DMS114 treated with DMSO at 0.1 percent for 48 hours (cell line): ENCODE data around the gene PBOV1.
"Not testable (repeated sequence)": the region's sequence is repeated elsewhere in the genome, so short reads cannot be mapped to it uniquely, and the experiment has no call there.

Experiments used
- DNase-seq: peaks from one replicate; lab custom pipeline; 2025; ENCODE audit not compliant: unreplicated experiment; lab: John Stamatoyannopoulos, UW

The PBOV1 gene

DNA sequence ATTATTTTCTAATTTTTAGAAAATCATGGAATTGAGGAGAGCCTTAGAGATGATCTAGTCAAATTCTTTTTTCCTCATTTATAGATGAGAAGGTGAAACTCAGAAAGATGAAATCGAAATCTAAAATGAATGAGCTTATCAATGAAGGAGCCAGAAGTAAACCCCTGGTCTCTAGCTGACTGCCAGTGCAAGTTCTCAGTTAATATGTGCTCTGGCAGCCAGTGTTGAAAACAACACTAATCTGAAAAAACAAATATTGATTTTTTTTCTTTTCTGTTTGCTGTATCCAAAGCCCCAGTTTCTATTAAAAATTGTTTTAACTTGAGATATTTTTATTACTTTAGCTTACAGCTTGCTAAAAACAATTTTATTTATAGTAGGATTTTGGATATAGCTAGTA, 21.5 kb upstream of the PBOV1 start:
- no peak for DNase-seq

DNA sequence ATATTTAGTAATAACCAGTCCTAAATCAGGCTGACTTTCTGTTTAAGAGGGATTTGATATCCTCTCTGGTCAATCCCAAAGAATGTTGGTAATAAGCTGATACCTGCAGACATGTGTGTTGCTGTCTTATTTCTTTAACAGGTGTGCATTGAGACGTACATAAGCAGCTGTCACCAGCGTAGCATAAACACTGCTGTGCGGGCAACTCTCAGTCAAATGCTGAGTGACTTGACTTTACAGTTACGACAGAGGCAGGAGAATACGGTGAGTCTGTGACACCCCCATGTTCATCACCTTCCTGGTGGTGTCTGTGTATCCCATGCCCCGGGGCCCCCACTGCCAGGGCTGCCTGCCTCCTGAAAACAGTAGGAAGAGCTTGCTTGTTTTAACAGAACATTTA, 20.1 kb upstream of the PBOV1 start:
- no peak for DNase-seq

DNA sequence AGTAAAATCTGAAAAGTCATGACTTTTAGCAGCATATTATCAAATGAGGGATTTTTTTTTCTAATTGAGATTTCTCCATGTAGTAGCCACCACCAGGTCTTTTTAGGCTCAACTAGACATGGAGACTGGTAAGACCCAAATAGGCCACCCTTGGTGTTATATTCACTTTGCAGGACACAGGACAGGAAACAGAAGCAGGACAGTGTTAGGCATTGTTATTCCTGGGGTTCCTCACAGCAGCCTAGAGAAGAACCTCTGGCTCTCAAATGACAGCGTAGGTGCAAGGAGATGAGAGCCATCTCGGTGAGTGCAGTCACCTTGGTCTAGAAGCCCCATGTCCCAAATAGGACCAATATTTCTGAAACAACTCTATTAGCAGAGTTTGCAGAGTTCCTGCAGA, 19.2 kb upstream of the PBOV1 start:
- DNase-seq = no peak

DNA sequence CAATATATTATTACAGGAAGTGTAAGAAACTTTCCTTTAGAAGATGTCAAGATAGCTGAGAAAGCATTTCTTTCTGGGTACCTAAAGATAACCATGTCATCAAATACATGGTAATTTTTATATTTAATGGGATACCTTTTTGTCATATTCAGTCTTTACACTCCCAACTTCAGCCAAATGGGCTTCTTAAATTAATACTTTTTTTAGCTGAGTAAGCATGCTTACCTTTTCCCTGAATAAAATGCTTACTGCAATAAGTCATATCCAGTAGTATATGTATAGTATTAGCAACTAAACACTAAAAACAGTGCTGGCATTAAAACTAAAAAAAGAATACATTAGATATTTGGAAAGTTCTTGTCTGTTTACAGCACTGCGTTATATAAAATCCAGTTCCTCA, 17.4 kb upstream of the PBOV1 start:
- no peak for DNase-seq

DNA sequence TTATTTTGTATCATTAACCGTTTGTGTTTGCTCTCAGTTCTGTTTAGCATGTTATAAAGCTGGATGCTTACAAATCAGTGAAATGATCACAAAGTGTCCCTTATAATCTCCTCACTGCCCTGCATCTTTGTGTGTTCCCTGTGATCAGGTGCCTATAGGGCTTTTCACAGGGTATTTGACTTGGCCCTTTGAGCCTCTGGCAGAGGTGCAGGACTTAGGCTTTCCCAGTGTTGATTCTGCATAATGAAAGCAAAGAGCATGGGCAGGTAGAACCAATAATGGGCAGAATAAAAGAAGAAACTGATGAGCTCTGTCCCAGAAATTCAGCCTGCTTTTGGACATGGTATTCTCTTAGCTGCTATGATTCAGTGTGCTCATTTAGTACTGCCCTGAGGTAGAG, 16.9 kb upstream of the PBOV1 start:
- DNase-seq = no peak

DNA sequence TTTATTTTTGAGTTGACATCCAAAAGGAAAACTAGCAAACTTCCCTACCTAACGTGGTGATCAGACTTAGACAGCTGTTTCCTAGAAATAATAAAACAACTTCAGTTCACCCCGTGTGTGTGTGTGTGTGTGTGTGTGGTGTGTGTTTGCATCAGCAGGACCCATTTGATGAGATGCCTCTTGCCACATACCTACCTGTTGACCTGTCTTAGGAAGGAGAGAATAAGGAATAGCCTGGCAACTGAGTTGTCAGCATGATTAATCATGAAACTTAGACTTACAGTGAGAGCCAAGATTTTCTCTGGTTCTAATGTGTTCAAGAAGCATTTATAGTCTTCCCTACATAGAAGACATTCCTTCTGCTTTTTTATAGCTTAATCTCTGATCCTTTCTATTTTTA, 16.1 kb upstream of the PBOV1 start:
- no peak for DNase-seq

DNA sequence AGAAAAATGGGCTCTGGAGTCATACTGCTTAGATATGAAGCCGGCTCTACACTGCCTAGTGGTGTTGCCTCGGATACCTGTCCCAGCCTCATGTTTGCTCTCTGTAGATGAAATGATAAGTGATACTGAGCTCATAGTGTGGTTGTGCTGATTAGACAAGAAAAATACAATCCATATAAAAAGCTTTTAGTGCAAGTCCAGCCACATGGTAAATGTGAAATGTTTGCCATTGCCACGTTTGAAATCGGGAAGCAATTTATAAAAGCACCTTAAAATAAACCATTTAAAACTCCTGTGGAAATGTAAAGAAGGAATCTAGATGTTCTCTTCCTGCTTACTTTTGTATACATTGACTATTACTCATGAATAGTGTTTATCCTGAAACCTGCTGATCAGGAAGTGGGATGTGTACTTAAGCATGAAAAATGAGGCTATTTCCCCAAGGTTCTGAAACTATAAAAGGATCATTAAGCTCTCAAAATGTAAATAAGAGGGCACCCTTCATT, 13.1 kb upstream of the PBOV1 start:
- DNase-seq = no peak

DNA sequence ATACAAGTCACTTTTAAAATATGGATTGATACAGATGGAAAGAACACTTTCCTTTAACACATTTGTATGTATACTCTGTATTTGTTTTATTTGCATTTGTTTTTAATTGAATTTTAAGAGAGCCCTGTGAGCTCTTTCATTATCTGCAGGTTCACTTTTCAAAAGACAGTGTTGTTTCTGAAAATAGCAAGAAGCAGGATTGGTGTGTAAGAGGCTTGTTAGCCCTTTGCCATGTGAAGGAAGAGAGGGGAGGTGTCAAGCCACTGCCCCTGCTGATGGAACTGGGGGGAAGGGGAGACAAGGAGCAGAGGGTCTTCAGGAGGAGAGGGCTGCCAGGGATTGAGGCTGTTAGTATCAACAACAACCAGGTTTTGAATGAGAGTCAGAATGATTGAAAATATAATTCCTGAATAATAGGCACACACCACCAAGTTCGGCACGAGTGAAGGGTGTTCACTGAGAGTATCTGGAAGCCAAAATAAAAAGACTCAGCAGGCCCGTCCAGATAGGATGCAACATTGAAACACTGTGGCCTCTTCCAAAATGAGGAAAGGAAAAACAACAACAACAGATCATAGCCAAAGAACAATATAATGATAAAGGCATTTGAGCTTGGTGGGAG, 12.6 kb upstream of the PBOV1 start:
- DNase-seq = no peak

DNA sequence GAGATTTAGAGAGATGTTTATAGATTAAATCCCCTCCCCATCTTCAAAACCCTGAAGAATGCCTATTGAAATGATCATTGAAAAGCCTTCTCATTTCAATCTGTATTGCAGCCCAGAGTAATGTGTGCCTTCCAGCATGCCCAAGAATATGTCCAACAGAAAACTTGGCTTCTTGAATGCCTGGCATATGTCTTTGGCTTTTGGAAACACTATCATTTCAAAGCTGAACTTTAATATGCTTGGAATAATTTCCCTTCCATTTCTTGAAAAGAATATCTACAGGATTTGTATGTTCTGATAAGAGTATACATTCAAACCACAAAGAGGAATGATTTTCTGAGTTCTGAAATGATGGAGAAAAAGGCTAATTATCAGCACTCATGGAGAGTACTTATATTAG, 11.9 kb upstream of the PBOV1 start:
- DNase-seq = no peak

DNA sequence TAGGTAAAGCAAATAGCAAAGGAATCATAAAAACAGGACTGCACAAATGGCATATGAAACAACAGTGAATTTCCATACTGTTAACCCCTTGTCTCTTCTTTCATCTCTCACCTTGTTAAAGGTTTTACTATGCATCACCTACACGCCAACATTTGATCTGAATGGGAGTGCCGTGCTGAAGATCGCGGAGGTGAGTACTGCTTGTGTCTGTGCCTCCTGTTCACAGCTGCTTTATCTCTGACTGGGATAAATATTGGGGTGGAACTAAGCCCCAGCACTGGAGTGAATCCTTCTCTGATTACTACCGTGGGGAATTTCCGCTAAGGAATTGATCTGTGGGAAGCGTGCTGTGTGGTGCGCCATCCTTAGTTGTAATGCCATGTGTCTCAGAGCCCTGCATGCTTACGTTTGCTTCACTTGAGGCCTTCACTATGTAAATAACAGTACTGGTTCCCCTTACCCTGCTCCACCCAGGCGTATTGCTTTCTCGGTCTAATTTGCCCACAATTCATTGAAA, 11.4 kb upstream of the PBOV1 start:
- no peak for DNase-seq

DNA sequence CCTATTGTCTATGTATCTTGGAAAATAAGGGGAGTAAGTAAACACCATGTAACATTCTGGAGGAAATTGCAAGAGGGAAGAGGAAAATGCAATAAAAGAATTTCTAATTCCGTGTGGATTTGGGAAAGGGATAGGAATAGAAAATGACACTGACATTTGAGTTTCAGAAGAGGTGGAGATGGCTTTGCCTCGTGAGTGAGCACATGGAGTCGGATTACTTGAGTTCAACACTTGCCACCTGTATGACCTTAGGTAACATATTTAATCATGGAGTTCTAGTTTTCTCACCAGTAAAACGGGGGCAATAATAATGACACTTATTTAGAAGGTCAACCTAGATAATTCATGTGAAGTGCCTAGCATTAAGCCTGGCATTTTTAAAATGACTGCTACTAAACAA, 10.8 kb upstream of the PBOV1 start:
- DNase-seq = no peak

DNA sequence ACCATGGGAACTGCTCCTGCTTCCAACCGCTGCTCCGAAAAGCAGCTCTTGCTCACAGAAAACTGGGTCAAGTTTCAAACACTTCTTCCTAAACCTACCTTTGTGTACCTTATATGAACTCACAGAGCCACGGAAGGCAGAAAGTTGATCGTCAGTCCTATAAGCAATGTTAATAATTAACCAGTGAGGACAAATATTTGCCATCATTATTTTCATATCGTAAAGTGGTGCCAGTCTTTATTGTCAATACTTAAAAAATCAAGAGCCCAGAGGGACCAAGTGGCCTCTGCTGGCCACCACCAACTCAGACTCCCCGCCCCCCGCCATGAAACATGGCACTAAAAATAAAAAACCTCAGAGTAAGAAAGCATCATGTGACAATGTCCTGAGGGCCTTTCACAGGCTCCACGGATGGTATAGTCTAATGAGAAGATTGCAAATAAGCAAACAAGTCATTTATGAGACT, 9.1 kb upstream of the PBOV1 start:
- DNase-seq = no peak

DNA sequence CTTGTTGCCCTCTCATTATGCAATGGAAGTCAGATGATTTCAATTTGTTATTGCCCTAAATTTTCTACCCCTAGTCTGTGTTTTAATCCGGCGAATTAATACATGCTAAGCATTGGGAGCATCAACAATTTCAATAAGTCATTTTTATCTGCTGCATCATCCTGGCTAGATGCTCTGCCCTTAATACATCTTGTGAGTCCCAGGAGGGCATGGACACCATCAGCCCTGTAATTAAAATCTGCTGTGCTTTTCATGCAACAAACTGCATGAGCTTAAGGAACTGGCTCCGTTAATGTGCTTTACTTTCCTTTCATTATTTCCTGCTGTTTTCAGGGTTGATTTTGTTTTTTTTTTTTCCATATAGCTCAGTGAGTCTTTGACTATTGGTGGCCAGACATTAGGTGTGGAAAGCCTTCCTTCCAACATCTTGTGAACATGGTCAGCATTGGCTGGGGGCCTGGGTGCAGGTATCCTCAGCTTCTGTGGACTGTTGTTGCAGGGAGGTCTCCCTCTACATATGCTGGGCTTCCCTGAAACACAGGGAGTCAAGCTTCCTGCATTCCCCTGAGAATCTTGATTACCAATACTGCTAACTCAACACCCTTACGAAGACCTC, 8.5 kb upstream of the PBOV1 start:
- DNase-seq = no peak

DNA sequence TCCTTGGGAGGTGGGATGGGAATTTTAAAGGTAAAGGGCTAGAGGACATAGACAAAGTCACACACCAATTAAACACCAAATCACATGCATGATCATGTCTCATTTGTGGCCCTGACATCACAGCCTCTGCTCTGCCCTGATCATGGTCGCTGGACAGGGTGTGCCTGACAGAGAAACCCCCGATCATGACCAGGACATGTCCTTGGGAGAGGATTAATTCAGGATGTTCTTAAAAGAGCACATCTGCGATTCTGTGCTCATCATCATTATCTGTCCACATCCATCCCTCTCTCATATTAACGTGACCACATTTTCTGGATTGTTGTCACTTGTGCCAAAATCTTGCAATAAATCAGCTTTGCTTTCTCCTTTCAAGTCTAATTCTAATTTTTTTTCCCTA, 7.7 kb upstream of the PBOV1 start:
- no peak for DNase-seq

DNA sequence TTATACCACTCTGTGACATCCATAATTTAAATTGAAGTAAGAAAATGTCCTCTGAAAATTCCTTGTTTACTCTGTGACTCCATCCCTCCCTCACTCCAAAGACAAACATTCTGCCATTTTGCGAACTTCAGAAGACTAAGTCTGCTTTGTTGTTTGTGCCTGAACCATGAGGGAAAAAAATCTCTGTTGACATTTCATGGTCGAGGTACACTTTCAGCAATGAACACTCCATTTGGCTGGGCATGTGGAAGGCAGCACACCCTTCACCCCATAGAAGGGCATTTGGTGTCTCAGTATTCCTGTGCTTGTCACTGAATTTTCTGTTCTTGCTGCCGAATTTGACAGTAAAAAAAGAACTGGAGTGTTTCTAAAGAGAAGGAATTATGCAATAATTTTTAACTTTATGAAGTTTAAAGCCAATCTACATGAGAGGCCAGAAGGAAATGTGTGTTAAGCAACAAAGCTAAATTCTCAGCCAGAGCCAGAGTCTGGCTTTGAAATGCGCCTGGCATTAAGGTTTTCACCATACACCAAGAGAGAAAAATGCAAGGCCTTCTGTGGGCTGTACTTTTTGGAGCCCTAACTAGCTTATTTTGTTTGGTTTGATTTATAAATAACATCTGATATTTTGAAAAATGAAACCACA, 4.7 kb upstream of the PBOV1 start:
- DNase-seq = no peak

DNA sequence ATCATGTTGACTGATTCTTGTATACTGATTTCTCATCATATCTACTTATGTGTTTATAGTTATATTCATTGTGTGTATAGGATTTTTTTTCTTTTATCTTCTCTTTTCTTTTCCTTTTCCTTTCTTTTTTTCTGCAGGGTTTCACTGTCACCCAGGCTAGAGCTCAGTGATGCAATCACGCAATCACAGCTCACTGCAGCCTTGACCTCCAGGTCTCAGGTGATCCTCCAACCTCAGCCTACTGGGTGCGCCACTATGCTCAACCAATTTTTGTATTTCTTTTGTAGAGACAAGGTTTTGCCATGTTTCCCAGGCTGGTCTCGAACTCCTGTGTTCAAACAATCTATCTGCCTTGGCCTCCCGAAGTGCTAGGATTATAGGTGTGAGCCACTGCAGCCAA, 1.6 kb upstream of the PBOV1 start:
- no peak for DNase-seq

DNA sequence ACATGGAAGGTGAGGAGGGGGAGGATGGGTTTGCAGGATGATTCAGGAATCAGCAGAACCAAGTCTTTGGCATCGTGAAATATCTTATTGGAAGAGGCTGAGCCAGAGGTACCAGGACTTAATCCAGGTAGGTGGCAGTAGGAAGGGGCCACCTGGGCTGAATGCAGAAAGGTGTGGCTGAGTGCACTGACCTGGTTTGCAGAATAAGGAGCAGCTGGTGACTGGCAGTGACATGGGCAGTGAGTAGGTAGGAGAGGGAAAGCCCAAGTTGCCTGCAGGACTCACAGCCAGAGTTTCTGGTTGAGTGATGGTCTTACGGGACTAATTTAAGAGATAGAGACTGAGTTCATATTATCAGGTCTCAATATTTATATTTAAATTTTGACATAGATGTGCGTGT, 1.1 kb upstream of the PBOV1 start:
- no peak for DNase-seq

DNA sequence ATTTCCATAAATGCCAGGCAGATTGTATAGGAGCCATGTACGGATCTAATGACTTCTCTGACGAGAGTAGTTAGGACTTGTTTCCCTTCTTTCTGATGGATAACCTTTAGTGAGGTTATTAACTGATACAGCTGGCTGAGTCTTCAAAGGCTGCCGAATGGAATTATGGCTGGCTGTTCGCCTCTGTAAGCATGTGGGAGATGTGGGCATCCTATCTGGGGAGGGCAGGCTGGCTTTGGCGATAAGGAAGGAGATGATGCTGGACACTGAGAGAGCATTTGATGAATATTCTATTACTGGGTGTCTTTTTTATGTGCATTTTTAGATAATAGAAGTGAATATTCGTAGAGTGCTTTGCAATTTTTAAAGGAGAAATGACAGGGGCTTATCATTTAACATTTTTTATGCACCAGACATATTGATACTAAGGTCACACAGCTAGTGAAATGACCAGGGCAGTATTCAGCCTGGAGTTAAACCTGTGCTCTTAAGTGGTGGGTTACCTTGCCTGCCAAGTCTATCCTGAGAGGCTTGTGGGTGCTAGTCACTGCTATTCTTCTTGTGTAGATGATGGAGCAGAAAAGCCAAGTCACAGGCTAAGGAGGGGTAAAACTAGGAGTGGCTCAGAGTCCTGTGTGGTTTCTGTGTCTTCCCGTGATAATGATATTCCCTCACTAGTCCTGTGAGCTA, 3.1 kb downstream of the PBOV1 start:
- no peak for DNase-seq

DNA sequence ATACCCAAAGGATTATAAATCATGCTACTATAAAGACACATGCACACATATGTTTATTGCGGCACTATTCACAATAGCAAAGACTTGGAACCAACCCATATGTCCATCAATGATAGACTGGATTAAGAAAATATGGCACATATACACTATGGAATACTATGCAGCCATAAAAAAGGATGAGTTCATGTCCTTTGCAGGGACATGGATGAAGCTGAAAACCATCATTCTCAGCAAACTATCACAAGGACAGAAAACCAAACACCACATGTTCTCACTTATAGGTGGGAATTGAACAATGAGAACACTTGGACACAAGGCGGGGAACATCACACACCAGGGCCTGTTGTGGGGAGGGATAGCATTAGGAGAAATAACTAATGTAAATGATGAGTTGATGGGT, 5.8 kb downstream of the PBOV1 start:
- DNase-seq = not testable (repeated sequence)

DNA sequence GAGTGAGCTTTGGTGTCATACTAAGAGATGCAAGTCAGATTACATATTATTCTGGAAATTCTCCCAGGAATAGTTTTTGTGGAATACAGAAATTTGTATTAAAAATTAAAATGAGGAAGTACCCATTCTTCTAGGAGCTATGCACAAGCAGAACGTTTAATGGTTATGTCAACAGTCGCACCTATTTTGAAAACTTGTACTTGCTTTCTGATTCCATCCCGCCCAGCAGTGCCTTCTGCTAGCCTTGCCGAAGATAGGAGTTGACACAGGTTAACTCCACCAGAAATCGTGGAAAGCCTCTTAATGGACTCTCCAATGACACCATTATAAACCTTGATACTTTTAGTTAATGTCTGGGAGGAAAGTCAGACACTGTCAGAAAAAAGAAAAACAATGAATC, 6.7 kb downstream of the PBOV1 start:
- DNase-seq = no peak

DNA sequence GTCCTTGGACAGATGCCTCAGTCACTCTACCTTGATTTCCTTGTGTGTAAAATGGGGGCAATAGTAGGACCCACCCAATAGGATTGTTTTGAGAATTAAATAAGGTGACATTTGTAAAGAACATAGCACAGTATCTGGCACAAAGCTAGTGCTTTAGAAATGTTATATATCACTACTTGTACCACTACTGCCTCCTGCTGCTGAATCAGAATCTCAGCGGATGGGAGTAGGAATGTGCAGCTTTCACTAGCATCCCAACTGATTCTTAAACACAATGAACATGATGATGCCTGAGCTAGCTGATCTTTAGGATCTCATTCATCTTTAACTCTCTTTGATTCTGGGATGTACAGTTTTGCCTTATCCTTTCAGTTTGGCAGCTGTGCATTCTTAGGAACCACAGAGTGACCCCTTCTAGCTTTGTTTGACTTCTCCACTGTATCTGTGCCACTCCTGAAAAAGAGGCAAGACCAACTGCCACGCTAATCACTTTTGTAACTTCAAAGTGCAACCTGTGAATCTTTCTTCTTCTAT, 7.2 kb downstream of the PBOV1 start:
- no peak for DNase-seq
